ENCODE results near the gene ATAD3B.

Gene ATAD3B

GRCh38 chr1:1536019-1536937 is 64.7 kb downstream of the ATAD3B start:
- Histone ChIP-seq H3K36me3 (ENCODE audit: control insufficient read depth, insufficient read depth, low read length) (no peaks in the 10 kb centered on the region), H3K4me2 (ENCODE audit: low read length) (no peak overlapping the region), H3K79me2 (no peaks in the 10 kb centered on the region), H3K4me3 (ENCODE audit: low read depth, low read length) (no peak overlapping the region), H3K4me1 (no peaks in the 10 kb centered on the region), H3K27me3 (ENCODE audit: control insufficient read depth, insufficient read depth, low read length) (no peaks in the 10 kb centered on the region), H3K27ac (no peak overlapping the region), H3K9ac (no peak overlapping the region), H3K9me3 (ENCODE audit: control insufficient read depth, low read length) (no peaks in the 10 kb centered on the region), H2AFZ (no peak overlapping the region)
- TF ChIP-seq, protein P1, sequence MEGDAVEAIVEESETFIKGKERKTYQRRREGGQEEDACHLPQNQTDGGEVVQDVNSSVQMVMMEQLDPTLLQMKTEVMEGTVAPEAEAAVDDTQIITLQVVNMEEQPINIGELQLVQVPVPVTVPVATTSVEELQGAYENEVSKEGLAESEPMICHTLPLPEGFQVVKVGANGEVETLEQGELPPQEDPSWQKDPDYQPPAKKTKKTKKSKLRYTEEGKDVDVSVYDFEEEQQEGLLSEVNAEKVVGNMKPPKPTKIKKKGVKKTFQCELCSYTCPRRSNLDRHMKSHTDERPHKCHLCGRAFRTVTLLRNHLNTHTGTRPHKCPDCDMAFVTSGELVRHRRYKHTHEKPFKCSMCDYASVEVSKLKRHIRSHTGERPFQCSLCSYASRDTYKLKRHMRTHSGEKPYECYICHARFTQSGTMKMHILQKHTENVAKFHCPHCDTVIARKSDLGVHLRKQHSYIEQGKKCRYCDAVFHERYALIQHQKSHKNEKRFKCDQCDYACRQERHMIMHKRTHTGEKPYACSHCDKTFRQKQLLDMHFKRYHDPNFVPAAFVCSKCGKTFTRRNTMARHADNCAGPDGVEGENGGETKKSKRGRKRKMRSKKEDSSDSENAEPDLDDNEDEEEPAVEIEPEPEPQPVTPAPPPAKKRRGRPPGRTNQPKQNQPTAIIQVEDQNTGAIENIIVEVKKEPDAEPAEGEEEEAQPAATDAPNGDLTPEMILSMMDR (IDR thresholded peaks at IDR 0.05): no peak

- H3K27ac ChIP-seq: no peak overlapping the region
- no peaks in the 10 kb centered on the region for H3K79me2 ChIP-seq
- H2AFZ ChIP-seq: no peak overlapping the region
- H3K4me2 ChIP-seq (ENCODE audit: low read length): no peak overlapping the region
- no peaks in the 10 kb centered on the region for H3K9me3 ChIP-seq (ENCODE audit: control insufficient read depth, low read length)
- TF ChIP-seq, protein P1 (IDR thresholded peaks at IDR 0.05): no peak
- H3K4me3 ChIP-seq (ENCODE audit: low read depth, low read length): no peak overlapping the region
- no peak overlapping the region for H3K9ac ChIP-seq
- H3K36me3 ChIP-seq (ENCODE audit: control insufficient read depth, insufficient read depth, low read length): no peaks in the 10 kb centered on the region
- no peaks in the 10 kb centered on the region for H3K27me3 ChIP-seq (ENCODE audit: control insufficient read depth, insufficient read depth, low read length)
- H3K4me1 ChIP-seq: no peaks in the 10 kb centered on the region
Measured at GRCh38 chr1:1536938-1537546, 65.5 kb downstream of the ATAD3B start.

- Histone ChIP-seq H3K4me2 (ENCODE audit: low read length) (no peak overlapping the region), H3K9me3 (ENCODE audit: control insufficient read depth, low read length) (no peaks in the 10 kb centered on the region), H3K4me3 (ENCODE audit: low read depth, low read length) (no peak overlapping the region), H3K27me3 (ENCODE audit: control insufficient read depth, insufficient read depth, low read length) (no peaks in the 10 kb centered on the region), H3K36me3 (ENCODE audit: control insufficient read depth, insufficient read depth, low read length) (no peaks in the 10 kb centered on the region), H3K9ac (no peak overlapping the region), H3K4me1 (no peaks in the 10 kb centered on the region), H3K79me2 (no peaks in the 10 kb centered on the region), H2AFZ (no peak overlapping the region), H3K27ac (no peak overlapping the region)
- TF ChIP-seq, protein P1 (IDR thresholded peaks at IDR 0.05): no peak
Measured at GRCh38 chr1:1537626-1538250, 66.2 kb downstream of the ATAD3B start.

DNA sequence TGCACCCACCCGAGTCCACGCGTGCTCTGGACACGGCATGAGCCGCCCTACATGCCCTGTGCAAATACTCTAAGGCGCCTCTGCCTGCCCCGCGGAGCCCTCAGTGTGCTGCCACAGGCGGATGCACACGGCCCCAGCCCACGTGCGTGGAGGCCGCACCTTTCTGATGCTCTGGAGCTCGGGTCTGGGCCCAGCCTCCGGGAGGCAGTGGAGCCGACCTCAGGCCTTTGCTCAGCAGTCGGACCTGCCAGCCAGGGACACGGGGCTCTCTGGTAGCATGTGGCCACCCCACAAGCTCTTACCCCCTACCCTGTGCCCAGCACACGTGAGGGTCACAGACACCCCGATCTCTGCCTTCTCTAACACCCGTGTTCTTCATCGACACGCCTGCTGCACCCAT is 66.8 kb downstream of the ATAD3B start:
- H3K9ac ChIP-seq: no peak overlapping the region
- H3K4me2 ChIP-seq (ENCODE audit: low read length): no peak overlapping the region
- no peaks in the 10 kb centered on the region for H3K27me3 ChIP-seq (ENCODE audit: control insufficient read depth, insufficient read depth, low read length)
- no peak overlapping the region for H3K27ac ChIP-seq
- TF ChIP-seq, protein P1 (IDR thresholded peaks at IDR 0.05): no peak
- H3K4me1 ChIP-seq: no peaks in the 10 kb centered on the region
- H3K9me3 ChIP-seq (ENCODE audit: control insufficient read depth, low read length): no peaks in the 10 kb centered on the region
- no peak overlapping the region for H2AFZ ChIP-seq
- H3K36me3 ChIP-seq (ENCODE audit: control insufficient read depth, insufficient read depth, low read length): no peaks in the 10 kb centered on the region
- H3K4me3 ChIP-seq (ENCODE audit: low read depth, low read length): no peak overlapping the region
- no peaks in the 10 kb centered on the region for H3K79me2 ChIP-seq

Data from parathyroid adenoma (tissue), 2 donors.